ENCODE measurements around the gene DCST2. TPM values are rescaled to one million over a fixed set of nuclear protein-coding genes. Genes with fewer than 3 reads are reported as not detected.
A peak's percentile ranks its signal among the peaks of the same experiment; 100 is the strongest.

DCST2 gene
- total and polyA plus RNA-seq, 9 of the 15 experiments (the other 6 are each of a cell fraction or from before 2014, with no cell fraction given) = 0.09 to 0.49 (median 0.11) TPM; not detected in 3

GRCh38 chr1:155078469-155079209, 45.1 kb upstream of the DCST2 start, which contains the start of gene EFNA3 (continued):
- TF ChIP-seq, protein P1, sequence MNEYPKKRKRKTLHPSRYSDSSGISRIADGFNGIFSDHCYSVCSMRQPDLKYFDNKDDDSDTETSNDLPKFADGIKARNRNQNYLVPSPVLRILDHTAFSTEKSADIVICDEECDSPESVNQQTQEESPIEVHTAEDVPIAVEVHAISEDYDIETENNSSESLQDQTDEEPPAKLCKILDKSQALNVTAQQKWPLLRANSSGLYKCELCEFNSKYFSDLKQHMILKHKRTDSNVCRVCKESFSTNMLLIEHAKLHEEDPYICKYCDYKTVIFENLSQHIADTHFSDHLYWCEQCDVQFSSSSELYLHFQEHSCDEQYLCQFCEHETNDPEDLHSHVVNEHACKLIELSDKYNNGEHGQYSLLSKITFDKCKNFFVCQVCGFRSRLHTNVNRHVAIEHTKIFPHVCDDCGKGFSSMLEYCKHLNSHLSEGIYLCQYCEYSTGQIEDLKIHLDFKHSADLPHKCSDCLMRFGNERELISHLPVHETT (CRISPR knock-in tag; conservative IDR thresholded peaks at IDR 0.05 in 1 of 2, IDR thresholded peaks at IDR 0.05 in 1 of 2) = peak in 1 of 2 experiments; percentile 49; a peak in 1 of 4 replicates
- TF ChIP-seq RFX5 (IDR thresholded peaks at IDR 0.05; ENCODE audit: low read depth, low read length) (no peak), HSF4 (CRISPR knock-in tag; IDR thresholded peaks at IDR 0.05; ENCODE audit: borderline replicate concordance) (no peak; the same call in 1 of the 2 replicates), SAFB2 (IDR thresholded peaks at IDR 0.05; ENCODE audit: borderline replicate concordance, low read depth, low read length, severe bottlenecking) (no peak), SMAD3 (CRISPR knock-in tag; conservative IDR thresholded peaks at IDR 0.05) (no peak), SMAD4 (CRISPR knock-in tag; conservative IDR thresholded peaks at IDR 0.05) (peak; percentile 74), GTF2F1 (IDR thresholded peaks at IDR 0.05; ENCODE audit: low read depth, low read length) (no peak), ETV1 (tag; conservative IDR thresholded peaks at IDR 0.05; ENCODE audit: low read depth) (no peak), SRSF3 (IDR thresholded peaks at IDR 0.05; ENCODE audit: insufficient read depth, low read length) (no peak), E2F3 (CRISPR knock-in tag; IDR thresholded peaks at IDR 0.05) (no peak), MTA2 (IDR thresholded peaks at IDR 0.05; ENCODE audit: low read depth) (no peak), MEIS2 (IDR thresholded peaks at IDR 0.05; ENCODE audit: partially characterized antibody) (no peak), ZNF12 (CRISPR knock-in tag; IDR thresholded peaks at IDR 0.05) (no peak), MBD1 (CRISPR knock-in tag; IDR thresholded peaks at IDR 0.05) (no peak)
- TF ChIP-seq, protein P2, sequence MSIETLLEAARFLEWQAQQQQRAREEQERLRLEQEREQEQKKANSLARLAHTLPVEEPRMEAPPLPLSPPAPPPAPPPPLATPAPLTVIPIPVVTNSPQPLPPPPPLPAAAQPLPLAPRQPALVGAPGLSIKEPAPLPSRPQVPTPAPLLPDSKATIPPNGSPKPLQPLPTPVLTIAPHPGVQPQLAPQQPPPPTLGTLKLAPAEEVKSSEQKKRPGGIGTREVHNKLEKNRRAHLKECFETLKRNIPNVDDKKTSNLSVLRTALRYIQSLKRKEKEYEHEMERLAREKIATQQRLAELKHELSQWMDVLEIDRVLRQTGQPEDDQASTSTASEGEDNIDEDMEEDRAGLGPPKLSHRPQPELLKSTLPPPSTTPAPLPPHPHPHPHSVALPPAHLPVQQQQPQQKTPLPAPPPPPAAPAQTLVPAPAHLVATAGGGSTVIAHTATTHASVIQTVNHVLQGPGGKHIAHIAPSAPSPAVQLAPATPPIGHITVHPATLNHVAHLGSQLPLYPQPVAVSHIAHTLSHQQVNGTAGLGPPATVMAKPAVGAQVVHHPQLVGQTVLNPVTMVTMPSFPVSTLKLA (conservative IDR thresholded peaks at IDR 0.05) = no peak
- TF ChIP-seq, protein P3, sequence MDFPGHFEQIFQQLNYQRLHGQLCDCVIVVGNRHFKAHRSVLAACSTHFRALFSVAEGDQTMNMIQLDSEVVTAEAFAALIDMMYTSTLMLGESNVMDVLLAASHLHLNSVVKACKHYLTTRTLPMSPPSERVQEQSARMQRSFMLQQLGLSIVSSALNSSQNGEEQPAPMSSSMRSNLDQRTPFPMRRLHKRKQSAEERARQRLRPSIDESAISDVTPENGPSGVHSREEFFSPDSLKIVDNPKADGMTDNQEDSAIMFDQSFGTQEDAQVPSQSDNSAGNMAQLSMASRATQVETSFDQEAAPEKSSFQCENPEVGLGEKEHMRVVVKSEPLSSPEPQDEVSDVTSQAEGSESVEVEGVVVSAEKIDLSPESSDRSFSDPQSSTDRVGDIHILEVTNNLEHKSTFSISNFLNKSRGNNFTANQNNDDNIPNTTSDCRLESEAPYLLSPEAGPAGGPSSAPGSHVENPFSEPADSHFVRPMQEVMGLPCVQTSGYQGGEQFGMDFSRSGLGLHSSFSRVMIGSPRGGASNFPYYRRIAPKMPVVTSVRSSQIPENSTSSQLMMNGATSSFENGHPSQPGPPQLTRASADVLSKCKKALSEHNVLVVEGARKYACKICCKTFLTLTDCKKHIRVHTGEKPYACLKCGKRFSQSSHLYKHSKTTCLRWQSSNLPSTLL (IDR thresholded peaks at IDR 0.05) = no peak

All from K562 (cell line).